Stimulated activated effector memory CD8-positive, alpha-beta T cell treated with anti-CD3 and anti-CD28 coated beads, Interleukin-12 subunit alpha, Interleukin-12 subunit beta, amount 100 ng/mL, for 72 hours (primary cell): ENCODE measurements around the gene HBEGF.

ENCODE experiments used
- ATAC-seq: fragments of 150-1000 bp; cut with Tn5 transposase; 2 replicates; pipeline ENCODE4 v1.10.0; 2021
- DNase-seq, 2 donors: peaks; one replicate each; pipeline ENCODE4 v3.0.0; 2021 to 2022; ENCODE audit warnings: low spot score in 2 of 2
- H3K27ac Mint-ChIP-seq: one replicate; pipeline ENCODE4 v1.8.0; 2022; ENCODE audit warnings: mild to moderate bottlenecking, mixed read lengths
- H3K36me3 Mint-ChIP-seq: one replicate; pipeline ENCODE4 v1.8.0; 2022; ENCODE audit warnings: mild to moderate bottlenecking, mixed read lengths
- H3K4me1 Mint-ChIP-seq: one replicate; pipeline ENCODE4 v1.8.0; 2022; ENCODE audit warnings: mixed read lengths
- H3K4me3 Mint-ChIP-seq: one replicate; pipeline ENCODE4 v1.8.0; 2022; ENCODE audit warnings: mild to moderate bottlenecking, mixed read lengths
- H3K9me3 Mint-ChIP-seq: one replicate; pipeline ENCODE4 v1.8.0; 2022; ENCODE audit warnings: mixed read lengths

The HBEGF gene

GRCh38 chr5:140329739-140330481 is 16.5 kb downstream of the HBEGF start:
- ATAC-seq (no peak), DNase-seq (no peak)
- Mint-ChIP-seq H3K9me3 (no peaks in the 10 kb centered on the region), H3K27ac (no peak overlapping the region), H3K4me3 (no peak overlapping the region), H3K36me3 (peaks cover 13% of the 10 kb centered on the region), H3K4me1 (no peaks in the 10 kb centered on the region)

- H3K9me3 Mint-ChIP-seq: no peaks in the 10 kb centered on the region
- H3K4me1 Mint-ChIP-seq: no peaks in the 10 kb centered on the region
- no peaks in the 10 kb centered on the region for H3K36me3 Mint-ChIP-seq
- no peak overlapping the region for H3K4me3 Mint-ChIP-seq
- no peak overlapping the region for H3K27ac Mint-ChIP-seq
- DNase-seq (no peak), ATAC-seq (no peak)
Measured at GRCh38 chr5:140328036-140328764, 18.2 kb downstream of the HBEGF start.

- no peak for DNase-seq
- ATAC-seq: no peak
- Mint-ChIP-seq H3K4me1 (no peaks in the 10 kb centered on the region), H3K36me3 (no peaks in the 10 kb centered on the region), H3K27ac (no peak overlapping the region), H3K4me3 (no peak overlapping the region), H3K9me3 (no peaks in the 10 kb centered on the region)
Measured at GRCh38 chr5:140327589-140327988, 18.8 kb downstream of the HBEGF start.

- no peak overlapping the region for H3K4me3 Mint-ChIP-seq
- H3K36me3 Mint-ChIP-seq: no peaks in the 10 kb centered on the region
- no peak overlapping the region for H3K27ac Mint-ChIP-seq
- DNase-seq: no peak
- ATAC-seq: no peak
- H3K4me1 Mint-ChIP-seq: no peaks in the 10 kb centered on the region
- H3K9me3 Mint-ChIP-seq: no peaks in the 10 kb centered on the region
Measured at GRCh38 chr5:140325486-140325885, 20.9 kb downstream of the HBEGF start.

- Mint-ChIP-seq H3K9me3 (no peaks in the 10 kb centered on the region), H3K36me3 (no peaks in the 10 kb centered on the region)
- DNase-seq: no peak
Measured at GRCh38 chr5:140324617-140325241, 21.7 kb downstream of the HBEGF start.

GRCh38 chr5:140324041-140324600 is 22.3 kb downstream of the HBEGF start:
- H3K36me3 Mint-ChIP-seq: no peaks in the 10 kb centered on the region
- H3K9me3 Mint-ChIP-seq: no peaks in the 10 kb centered on the region
- H3K27ac Mint-ChIP-seq: peak overlapping the region; percentile 11
- DNase-seq (no peak), ATAC-seq (no peak)
- H3K4me1 Mint-ChIP-seq: no peaks in the 10 kb centered on the region
- no peak overlapping the region for H3K4me3 Mint-ChIP-seq

More at GRCh38 chr5:140324617-140325241, 21.7 kb downstream of the HBEGF start:
- Mint-ChIP-seq H3K4me3 (no peak overlapping the region), H3K27ac (peak overlapping the region; percentile 63), H3K4me1 (no peaks in the 10 kb centered on the region)
- ATAC-seq: peak; percentile 24

- no peaks in the 10 kb centered on the region for H3K36me3 Mint-ChIP-seq
Measured at GRCh38 chr5:140322751-140323731, 23.4 kb downstream of the HBEGF start.

GRCh38 chr5:140321796-140322195 is 24.6 kb downstream of the HBEGF start:
- DNase-seq (no peak), ATAC-seq (no peak)
- no peaks in the 10 kb centered on the region for H3K9me3 Mint-ChIP-seq
- no peak overlapping the region for H3K27ac Mint-ChIP-seq
- H3K4me1 Mint-ChIP-seq: no peaks in the 10 kb centered on the region
- H3K4me3 Mint-ChIP-seq: no peak overlapping the region
- no peaks in the 10 kb centered on the region for H3K36me3 Mint-ChIP-seq

More at GRCh38 chr5:140322751-140323731, 23.4 kb downstream of the HBEGF start:
- Mint-ChIP-seq H3K27ac (no peak overlapping the region), H3K4me3 (no peak overlapping the region), H3K4me1 (no peaks in the 10 kb centered on the region), H3K9me3 (no peaks in the 10 kb centered on the region)
- no peak for DNase-seq
- no peak for ATAC-seq

- DNase-seq: no peak
- Mint-ChIP-seq H3K4me3 (no peak overlapping the region), H3K9me3 (no peaks in the 10 kb centered on the region), H3K36me3 (no peaks in the 10 kb centered on the region), H3K4me1 (no peaks in the 10 kb centered on the region), H3K27ac (no peak overlapping the region)
- no peak for ATAC-seq
Measured at GRCh38 chr5:140319833-140320232, 26.6 kb downstream of the HBEGF start.

- Mint-ChIP-seq H3K36me3 (no peaks in the 10 kb centered on the region), H3K4me3 (no peak overlapping the region), H3K9me3 (no peaks in the 10 kb centered on the region), H3K4me1 (no peaks in the 10 kb centered on the region), H3K27ac (no peak overlapping the region)
- DNase-seq (no peak), ATAC-seq (no peak)
Measured at GRCh38 chr5:140318792-140319191, 27.6 kb downstream of the HBEGF start.

GRCh38 chr5:140317859-140318258 is 28.5 kb downstream of the HBEGF start:
- no peaks in the 10 kb centered on the region for H3K36me3 Mint-ChIP-seq
- ATAC-seq: no peak
- DNase-seq: no peak
- no peaks in the 10 kb centered on the region for H3K4me1 Mint-ChIP-seq
- no peak overlapping the region for H3K4me3 Mint-ChIP-seq
- H3K9me3 Mint-ChIP-seq: no peaks in the 10 kb centered on the region
- no peak overlapping the region for H3K27ac Mint-ChIP-seq

GRCh38 chr5:140312791-140313189 is 33.6 kb downstream of the HBEGF start:
- Mint-ChIP-seq H3K4me3 (no peak overlapping the region), H3K36me3 (no peaks in the 10 kb centered on the region), H3K4me1 (peaks cover 8% of the 10 kb centered on the region), H3K9me3 (no peaks in the 10 kb centered on the region), H3K27ac (no peak overlapping the region)
- DNase-seq: no peak
- no peak for ATAC-seq

GRCh38 chr5:140312067-140312790 is 34.2 kb downstream of the HBEGF start:
- peaks cover 8% of the 10 kb centered on the region for H3K4me1 Mint-ChIP-seq

GRCh38 chr5:140311011-140311467 is 35.4 kb downstream of the HBEGF start:
- Mint-ChIP-seq H3K36me3 (no peaks in the 10 kb centered on the region), H3K9me3 (no peaks in the 10 kb centered on the region), H3K27ac (no peak overlapping the region), H3K4me1 (peaks cover 8% of the 10 kb centered on the region), H3K4me3 (no peak overlapping the region)
- DNase-seq: no peak
- no peak for ATAC-seq

More at GRCh38 chr5:140312067-140312790, 34.2 kb downstream of the HBEGF start:
- ATAC-seq: no peak
- H3K27ac Mint-ChIP-seq: no peak overlapping the region
- DNase-seq: no peak
- no peaks in the 10 kb centered on the region for H3K9me3 Mint-ChIP-seq
- no peak overlapping the region for H3K4me3 Mint-ChIP-seq
- H3K36me3 Mint-ChIP-seq: no peaks in the 10 kb centered on the region
